ENCODE results near the gene PARN. TPM values are rescaled to one million over a fixed set of nuclear protein-coding genes. Genes with fewer than 3 reads are reported as not detected.
A peak's percentile ranks its signal among the peaks of the same experiment; 100 is the strongest.
"Not testable (repeated sequence)": the region's sequence is repeated elsewhere in the genome, so short reads cannot be mapped to it uniquely, and the experiment has no call there.

The PARN gene
- total RNA-seq, 2 donors from 2014 or later, result 22.4 to 51.2 TPM

- Histone ChIP-seq H3K36me3 (no peaks in the 10 kb centered on the region), H3K4me3 (peak within 1 kb of the TSS; percentile 67 to 83), H3K9me3 (no peaks in the 10 kb centered on the region), H3K27ac (peak within 1 kb of the TSS; percentile 94 to 96), H3K27me3 (replicated peaks; ENCODE audit: insufficient read depth) (no peaks in the 10 kb centered on the region), H3K4me1 (replicated peaks) (no peaks in the 10 kb centered on the region)
- intact Hi-C loops (cut with DNase I), result no loop called here
- TF ChIP-seq CTCF (IDR thresholded peaks at IDR 0.05) (peak in 1 of 4 experiments; percentile 18), POLR2AphosphoS5 (IDR thresholded peaks at IDR 0.05) (peak; percentile 100), POLR2A (IDR thresholded peaks at IDR 0.05) (peak; percentile 98)
- WGBS, result 0% methylated on average over 69 of the region's 69 CpGs
- peak; percentile 98 for DNase-seq (ENCODE audit: low spot score)
Measured at GRCh38 chr16:14632693-14633569, 2.9 kb upstream of the PARN start, which contains the start of gene BFAR. Gene BFAR (plus strand): TSS chr16:14632951. CDS start chr16:14644347, 11,396 bp downstream.

DNA sequence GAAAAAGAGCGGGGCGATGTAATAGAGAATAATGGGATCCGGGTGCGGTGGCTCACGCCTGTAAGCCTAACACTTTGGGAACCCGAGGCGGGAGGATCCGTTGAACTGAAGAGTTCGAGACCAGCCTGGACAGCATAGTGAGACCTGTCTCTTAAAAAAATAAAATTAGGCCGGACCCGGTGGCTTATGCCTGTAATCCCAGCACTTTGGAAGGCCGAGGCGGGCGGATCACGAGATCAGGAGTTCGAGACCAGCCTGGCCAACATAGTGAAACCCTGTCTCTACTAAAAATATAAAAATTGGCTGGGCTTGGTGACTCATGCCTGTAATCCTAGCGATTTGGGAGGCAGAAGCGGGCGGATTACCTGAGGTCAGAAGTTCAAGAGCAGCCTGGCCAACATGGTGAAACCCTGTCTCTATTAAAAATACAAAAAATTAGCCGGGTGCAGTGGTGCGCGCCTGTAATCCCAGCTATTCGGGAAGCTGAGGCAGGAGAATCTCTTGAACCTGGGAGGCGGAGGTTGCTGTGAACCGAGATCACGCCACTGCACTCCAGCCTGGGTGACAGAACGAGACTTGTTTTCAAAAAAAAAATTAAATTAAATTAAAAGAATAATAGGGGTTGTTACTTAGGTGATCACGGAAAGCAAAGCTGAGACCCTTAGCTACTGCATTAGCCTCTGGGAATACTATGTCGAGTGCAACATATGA is 715 bp upstream of the PARN start:
- peak overlapping the region; percentile 76 for H3K4me3 ChIP-seq
- H3K9me3 ChIP-seq; H3K36me3 ChIP-seq; DNase-seq (ENCODE audit: low spot score); H3K4me1 ChIP-seq (replicated peaks); intact Hi-C loops (cut with DNase I); H3K27me3 ChIP-seq (replicated peaks; ENCODE audit: insufficient read depth): not testable (repeated sequence)
- peak overlapping the region; percentile 79 to 83 for H3K27ac ChIP-seq
- WGBS, result 82% methylated on average over 29 of the region's 29 CpGs

GRCh38 chr16:14629612-14629918 is 495 bp downstream of the PARN start:
- 3% methylated on average over 17 of the region's 17 CpGs for WGBS
- Histone ChIP-seq H3K9me3 (no peaks in the 10 kb centered on the region), H3K36me3 (no peaks in the 10 kb centered on the region), H3K27me3 (replicated peaks; ENCODE audit: insufficient read depth) (no peaks in the 10 kb centered on the region), H3K4me1 (replicated peaks) (no peaks in the 10 kb centered on the region), H3K4me3 (peak overlapping the region; percentile 76), H3K27ac (peak overlapping the region; percentile 79 to 83)
- TF ChIP-seq CTCF (IDR thresholded peaks at IDR 0.05) (no peak), POLR2AphosphoS5 (IDR thresholded peaks at IDR 0.05) (no peak), POLR2A (IDR thresholded peaks at IDR 0.05) (no peak)
- intact Hi-C loops (cut with DNase I), result no loop called here
- DNase-seq (ENCODE audit: low spot score), result no peak

- no peak for DNase-seq (ENCODE audit: low spot score)
- 53% methylated on average over 12 of the region's 12 CpGs for WGBS
- intact Hi-C loops (cut with DNase I), result no loop called here
- Histone ChIP-seq H3K36me3 (no peaks in the 10 kb centered on the region), H3K27ac (peak overlapping the region; percentile 79 to 83), H3K9me3 (no peaks in the 10 kb centered on the region), H3K27me3 (replicated peaks; ENCODE audit: insufficient read depth) (no peaks in the 10 kb centered on the region), H3K4me3 (peak overlapping the region; percentile 76), H3K4me1 (replicated peaks) (no peaks in the 10 kb centered on the region)
- no peak for TF ChIP-seq CTCF (IDR thresholded peaks at IDR 0.05)
- TF ChIP-seq POLR2A (IDR thresholded peaks at IDR 0.05), result no peak
- no peak for TF ChIP-seq POLR2AphosphoS5 (IDR thresholded peaks at IDR 0.05)
Measured at GRCh38 chr16:14628806-14629611, 1.1 kb downstream of the PARN start.

- Histone ChIP-seq H3K36me3 (no peaks in the 10 kb centered on the region), H3K4me1 (replicated peaks) (no peaks in the 10 kb centered on the region), H3K9me3 (no peaks in the 10 kb centered on the region), H3K27ac (no peak overlapping the region), H3K4me3 (no peak overlapping the region), H3K27me3 (replicated peaks; ENCODE audit: insufficient read depth) (no peaks in the 10 kb centered on the region)
- intact Hi-C loops (cut with DNase I), result no loop called here
- no peak for DNase-seq (ENCODE audit: low spot score)
- 92% methylated on average over 4 of the region's 4 CpGs for WGBS
- TF ChIP-seq POLR2AphosphoS5 (IDR thresholded peaks at IDR 0.05), result no peak
- no peak for TF ChIP-seq POLR2A (IDR thresholded peaks at IDR 0.05)
- TF ChIP-seq CTCF (IDR thresholded peaks at IDR 0.05), result no peak
Measured at GRCh38 chr16:14627078-14627477, 3.0 kb downstream of the PARN start.

Measured in prostate gland (tissue), 2 donors.